Right lobe of liver (tissue), 6 donors: ENCODE results near the gene FCER1G. TPM values are rescaled to one million over a fixed set of nuclear protein-coding genes. Genes with fewer than 3 reads are reported as not detected.

ENCODE experiments used
- ATAC-seq, 4 donors: fragments of 200-7000 bp; cut with Tn5 transposase; one replicate each; pipeline ENCODE4 v1.9.1; 2020; ENCODE audit warnings: mild to moderate bottlenecking in 4 of 4, moderate library complexity in 4 of 4
- DNase-seq, 3 donors: peaks; one replicate each; pipeline ENCODE4 v3.0.0-alpha.2; 2020
- H3K27ac ChIP-seq, 3 donors: fragments of 200-600 bp; one replicate each; pipeline ENCODE4 v1.8.0; 2022
- H3K27me3 ChIP-seq, 2 donors: fragments of 200-600 bp; one replicate each; pipeline ENCODE4 v1.8.0; 2022
- H3K36me3 ChIP-seq, 4 donors: fragments of 200-600 bp; sonication (generic) in 1 of 4; one replicate each; pipeline versions ENCODE4 v1.5.1 to v1.8.0; 2017 to 2022; ENCODE audit warnings: control low read depth in 1 of 4
- H3K4me1 ChIP-seq, 4 donors: fragments of 200-600 bp; sonication (generic) in 1 of 4; one replicate each; pipeline versions ENCODE4 v1.5.1 to v1.8.0; 2017 to 2022; ENCODE audit warnings: control low read depth in 1 of 4
- H3K4me3 ChIP-seq, 3 donors: fragments of 200-600 bp; one replicate each; pipeline ENCODE4 v1.8.0; 2022
- H3K9me3 ChIP-seq, 4 donors: fragments of 200-600 bp; sonication (generic) in 1 of 4; one replicate each; pipeline versions ENCODE4 v1.5.1 to v1.8.0; 2017 to 2022; ENCODE audit warnings: control low read depth in 1 of 4
- POLR2A ChIP-seq: fragments of 450-650 bp; IDR thresholded peaks from one replicate; pipeline ENCODE4 v1.6.1; 2017; ENCODE audit warnings: antibody characterized with exemption, mild to moderate bottlenecking
- WGBS: methylation state at CpG from one replicate; pipeline ENCODE4 v1.1.6; 2018; ENCODE audit warnings: low coverage, low lambda C conversion rate; ENCODE audit not compliant: insufficient coverage; ENCODE audit errors: missing lambda C conversion rate; 5-methylcytosine and 5-hydroxymethylcytosine counted together
- intact Hi-C, 2 donors: fragments of 100-400 bp; cut with DNase I; formaldehyde crosslinking; loops; one replicate each; pipeline versions ENCODE4 v1.11.2 to v1.14.1; 2022
- total RNA-seq, 6 experiments: library from RNA; depleted of rRNA in 2 of 6; stranded (reverse); fragments of >200 nt in 2 of 6; fragmentation: NEBNext Ultra II Directional in 3 of 6; extraction: Animal tissue kit (Norgen Biotek cat#: 25700) in 3 of 6; gene quantifications; one replicate each; pipeline versions ENCODE4 v1.1.0 to v1.2.4, GENCODE V29; 2016 to 2023
- TF ChIP-seq, protein P1 (sequence below), 4 donors: fragments of 200-600 bp in 3 of 4; fragments of 450-650 bp in 1 of 4; IDR thresholded peaks; one replicate each; pipeline versions ENCODE4 v1.5.1 to v1.8.0; 2016 to 2022; ENCODE audit warnings: antibody characterized with exemption in 4 of 4, mild to moderate bottlenecking in 2 of 4
- donor health status: DM: no; HTN: yes; CAD: no.
- donor health status: DM: no; HTN: no; CAD: no.
- donor health status: DM: no; HTN: no; CAD: no.
- donor health status: DM: no; HTN: yes; CAD: no.
- donor health status: DM: no; HTN: yes; CAD: no.

FCER1G gene
- total RNA-seq, 6 experiments from 2014 or later = 11.5 to 54.0 (median 19.0) TPM

DNA sequence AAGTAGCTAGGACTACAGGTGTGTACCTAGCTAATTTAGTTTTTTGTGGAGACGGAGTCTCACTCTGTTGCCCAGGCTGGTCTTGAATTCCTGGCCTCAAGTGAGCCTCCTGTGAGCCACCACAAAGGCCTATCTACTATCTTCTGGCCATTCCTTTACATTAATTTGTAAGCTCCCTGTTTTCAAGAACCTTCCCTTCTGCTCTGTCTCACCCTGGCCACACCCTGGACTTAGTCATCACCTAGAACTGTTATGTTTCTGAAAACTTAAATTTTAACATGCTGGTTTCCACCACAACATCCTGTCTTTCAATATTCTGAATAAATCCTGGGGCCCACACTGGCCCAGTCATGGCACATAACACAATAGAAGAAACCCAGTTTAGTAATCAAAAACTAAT, 32.9 kb upstream of the FCER1G start:
- TF ChIP-seq, protein P1, sequence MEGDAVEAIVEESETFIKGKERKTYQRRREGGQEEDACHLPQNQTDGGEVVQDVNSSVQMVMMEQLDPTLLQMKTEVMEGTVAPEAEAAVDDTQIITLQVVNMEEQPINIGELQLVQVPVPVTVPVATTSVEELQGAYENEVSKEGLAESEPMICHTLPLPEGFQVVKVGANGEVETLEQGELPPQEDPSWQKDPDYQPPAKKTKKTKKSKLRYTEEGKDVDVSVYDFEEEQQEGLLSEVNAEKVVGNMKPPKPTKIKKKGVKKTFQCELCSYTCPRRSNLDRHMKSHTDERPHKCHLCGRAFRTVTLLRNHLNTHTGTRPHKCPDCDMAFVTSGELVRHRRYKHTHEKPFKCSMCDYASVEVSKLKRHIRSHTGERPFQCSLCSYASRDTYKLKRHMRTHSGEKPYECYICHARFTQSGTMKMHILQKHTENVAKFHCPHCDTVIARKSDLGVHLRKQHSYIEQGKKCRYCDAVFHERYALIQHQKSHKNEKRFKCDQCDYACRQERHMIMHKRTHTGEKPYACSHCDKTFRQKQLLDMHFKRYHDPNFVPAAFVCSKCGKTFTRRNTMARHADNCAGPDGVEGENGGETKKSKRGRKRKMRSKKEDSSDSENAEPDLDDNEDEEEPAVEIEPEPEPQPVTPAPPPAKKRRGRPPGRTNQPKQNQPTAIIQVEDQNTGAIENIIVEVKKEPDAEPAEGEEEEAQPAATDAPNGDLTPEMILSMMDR (IDR thresholded peaks at IDR 0.05) = no peak
- no peak for TF ChIP-seq POLR2A
- peak in 2 of 3 donors; percentile 5 to 8 for DNase-seq
- Histone ChIP-seq H3K4me1 (peaks cover 0 to 18% (median 2%) of the 10 kb centered on the region in 4 donors), H3K4me3 (no peak overlapping the region), H3K27ac (peak overlapping the region in 1 of 3 donors; percentile 47), H3K36me3 (no peaks in the 10 kb centered on the region), H3K9me3 (no peaks in the 10 kb centered on the region), H3K27me3 (no peaks in the 10 kb centered on the region)
- ATAC-seq = no peak
- no CpG with 5 or more reads among the region's 1 CpG for whole genome bisulfite sequencing
- intact Hi-C loops = no loop called here

DNA sequence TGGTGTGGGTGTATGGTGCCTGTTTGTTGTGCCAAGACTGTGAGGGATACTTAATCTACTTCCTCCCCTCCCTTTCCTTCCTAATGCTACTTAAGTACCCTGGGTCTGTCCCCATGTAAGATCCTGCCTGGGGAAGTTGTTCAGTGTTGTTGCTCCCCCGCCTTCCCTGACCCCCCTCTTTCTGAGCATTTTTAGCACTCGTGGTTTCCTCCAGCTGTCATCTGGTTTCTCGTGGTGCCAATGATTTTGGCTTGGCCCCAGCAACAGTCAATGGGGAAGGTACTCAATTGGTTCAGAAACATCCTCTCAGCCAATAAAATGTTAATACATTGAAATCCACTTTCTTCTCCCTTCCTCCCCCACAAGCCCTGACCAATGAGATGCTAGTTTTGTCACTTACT, 29.8 kb upstream of the FCER1G start:
- ATAC-seq = peak; percentile 80 to 88 (median 82)
- peak; percentile 20 for TF ChIP-seq POLR2A
- TF ChIP-seq, protein P1 (IDR thresholded peaks at IDR 0.05) = no peak
- no peaks in the 10 kb centered on the region for H3K36me3 ChIP-seq
- intact Hi-C loops = no loop called here
- no peaks in the 10 kb centered on the region for H3K9me3 ChIP-seq
- WGBS = 15% methylated on average over 3 of the region's 3 CpGs
- H3K4me1 ChIP-seq = peaks cover 0 to 9% (median 0%) of the 10 kb centered on the region in 4 donors
- DNase-seq = peak; percentile 69 to 73 (median 70)
- no peaks in the 10 kb centered on the region for H3K27me3 ChIP-seq
- H3K4me3 ChIP-seq = no peak overlapping the region
- peak overlapping the region; percentile 24 to 75 (median 56) for H3K27ac ChIP-seq

DNA sequence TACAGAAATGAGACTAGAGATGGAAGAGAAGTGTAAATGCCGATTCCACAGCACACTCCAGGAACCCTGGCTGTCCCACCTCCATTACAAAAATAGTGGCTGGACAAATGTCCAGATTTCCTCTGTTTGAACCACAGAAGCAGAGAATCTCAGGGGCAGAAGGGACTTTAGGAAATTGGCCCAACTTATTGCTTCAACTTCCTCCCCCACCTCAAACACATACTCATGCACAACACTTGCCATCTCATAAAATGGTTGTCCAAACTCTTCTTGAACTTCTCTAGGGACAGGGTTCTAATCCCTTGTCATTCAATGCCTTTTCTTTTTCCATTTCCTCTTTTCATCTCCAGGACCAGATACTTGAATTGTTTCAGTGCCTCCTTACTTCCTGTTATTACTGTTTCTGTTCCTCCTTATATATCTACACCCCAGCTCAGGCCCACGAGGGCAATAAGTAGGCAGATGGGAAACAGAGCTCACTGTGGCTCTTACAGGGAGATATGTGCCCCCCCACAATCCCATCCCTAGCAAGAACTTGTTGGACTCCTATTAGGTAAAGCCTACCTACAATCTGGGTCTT, 29.3 kb upstream of the FCER1G start:
- WGBS = 28% methylated on average over 2 of the region's 2 CpGs
- Histone ChIP-seq H3K27ac (peak overlapping the region; percentile 24 to 75 (median 56)), H3K4me3 (no peak overlapping the region), H3K9me3 (no peaks in the 10 kb centered on the region), H3K27me3 (no peaks in the 10 kb centered on the region), H3K36me3 (no peaks in the 10 kb centered on the region), H3K4me1 (peaks cover 0 to 9% (median 0%) of the 10 kb centered on the region in 4 donors)
- TF ChIP-seq, protein P1 (IDR thresholded peaks at IDR 0.05) = no peak
- no peak for TF ChIP-seq POLR2A
- DNase-seq (peak in 2 of 3 donors; percentile 15 to 31), ATAC-seq (peak; percentile 17 to 47 (median 34))
- intact Hi-C loops = no loop called here

DNA sequence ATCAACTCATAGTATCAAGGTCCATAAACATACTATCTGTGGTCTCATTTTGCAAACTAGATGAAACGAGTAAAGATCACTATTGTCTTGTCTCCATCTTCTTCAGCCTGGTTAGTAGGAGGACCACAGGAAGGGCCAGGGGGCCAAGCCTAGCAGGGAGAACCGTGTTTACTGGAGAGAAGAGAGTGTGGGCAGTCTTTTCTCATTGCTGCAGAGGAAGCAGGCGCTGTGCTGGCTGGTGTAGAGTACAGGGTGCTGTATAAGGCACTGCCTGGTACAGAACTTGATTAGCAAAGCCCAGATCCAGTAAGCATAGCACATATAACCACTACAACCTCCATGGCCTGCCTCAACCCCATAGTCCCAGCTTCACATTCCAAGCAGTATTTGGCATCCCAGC, 27.8 kb upstream of the FCER1G start:
- no peaks in the 10 kb centered on the region for H3K27me3 ChIP-seq
- TF ChIP-seq POLR2A = no peak
- TF ChIP-seq, protein P1 (IDR thresholded peaks at IDR 0.05) = no peak
- intact Hi-C loops = no loop called here
- H3K27ac ChIP-seq = no peak overlapping the region
- ATAC-seq (no peak), DNase-seq (peak in 2 of 3 donors; percentile 12 to 26)
- WGBS = 70% methylated on average over 3 of the region's 3 CpGs
- H3K4me1 ChIP-seq = peaks cover 0 to 9% (median 0%) of the 10 kb centered on the region in 4 donors
- H3K9me3 ChIP-seq = no peaks in the 10 kb centered on the region
- H3K4me3 ChIP-seq = no peak overlapping the region
- no peaks in the 10 kb centered on the region for H3K36me3 ChIP-seq
